IPS-11a (cell line): ENCODE data around the gene MAIP1.

Source experiments
- H3K4me3 ChIP-seq: one replicate; pipeline ENCODE4 v1.5.1; 2013; ENCODE audit warnings: low read depth, low read length, control low read depth

MAIP1 gene

DNA sequence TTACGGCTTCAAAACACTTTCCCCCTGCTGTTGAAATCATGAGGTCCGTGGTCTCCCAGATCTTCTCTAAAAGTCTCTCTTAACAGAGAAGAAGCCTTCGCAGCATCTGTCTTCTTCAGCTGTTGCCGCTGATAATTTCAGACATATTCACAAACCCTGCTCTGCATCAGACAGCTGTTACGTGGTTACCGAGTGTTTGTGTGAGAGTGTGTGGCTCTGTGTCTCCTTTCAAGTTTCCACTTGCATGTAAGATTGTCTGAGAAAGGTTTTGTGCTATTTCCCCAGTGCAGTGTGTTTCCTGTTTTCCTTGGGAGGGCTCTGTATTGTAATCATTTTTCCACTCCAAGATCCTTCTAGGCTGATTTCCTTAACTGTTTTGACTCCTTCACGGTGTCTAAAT is 32.8 kb downstream of the MAIP1 start:
- no peak overlapping the region for H3K4me3 ChIP-seq

DNA sequence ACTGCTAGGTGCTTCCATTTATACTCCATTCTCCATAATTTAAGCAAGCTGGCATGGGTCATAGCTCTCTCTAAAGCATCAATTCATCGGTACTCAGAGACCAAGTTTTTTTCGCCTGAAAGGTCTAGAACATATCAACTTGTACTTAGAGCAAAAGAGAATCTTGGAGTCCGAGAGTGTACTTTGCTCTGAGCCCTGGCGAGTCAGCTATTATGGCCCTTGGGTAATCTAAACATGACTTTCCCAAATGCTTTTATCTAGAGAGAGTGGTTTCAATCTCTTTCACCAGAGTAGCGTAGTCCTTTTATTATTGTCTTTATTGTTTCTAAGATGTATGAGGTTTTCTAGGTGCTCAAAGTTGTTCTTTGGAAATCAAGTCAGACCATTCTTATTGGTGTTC is 34.4 kb downstream of the MAIP1 start:
- H3K4me3 ChIP-seq, result no peak overlapping the region

DNA sequence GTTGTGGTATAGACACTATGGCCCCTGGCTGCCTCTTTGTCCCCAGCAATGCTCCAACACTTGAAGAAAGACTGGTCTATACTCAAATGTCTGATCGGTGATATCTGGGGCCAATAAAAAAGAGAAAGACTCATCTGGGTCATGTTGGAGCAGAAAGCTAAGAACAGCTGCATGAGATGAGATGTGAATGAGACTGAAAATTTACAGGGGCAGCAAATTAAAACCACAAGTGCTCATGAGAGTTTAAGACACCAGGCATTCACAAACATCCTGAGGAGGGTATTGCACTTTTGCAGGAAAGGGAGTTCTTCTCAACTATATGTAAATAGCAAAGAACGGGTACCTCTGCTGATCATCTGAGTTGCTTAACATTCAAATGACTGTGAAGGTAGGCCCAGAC is 36.3 kb downstream of the MAIP1 start:
- H3K4me3 ChIP-seq, result no peak overlapping the region

DNA sequence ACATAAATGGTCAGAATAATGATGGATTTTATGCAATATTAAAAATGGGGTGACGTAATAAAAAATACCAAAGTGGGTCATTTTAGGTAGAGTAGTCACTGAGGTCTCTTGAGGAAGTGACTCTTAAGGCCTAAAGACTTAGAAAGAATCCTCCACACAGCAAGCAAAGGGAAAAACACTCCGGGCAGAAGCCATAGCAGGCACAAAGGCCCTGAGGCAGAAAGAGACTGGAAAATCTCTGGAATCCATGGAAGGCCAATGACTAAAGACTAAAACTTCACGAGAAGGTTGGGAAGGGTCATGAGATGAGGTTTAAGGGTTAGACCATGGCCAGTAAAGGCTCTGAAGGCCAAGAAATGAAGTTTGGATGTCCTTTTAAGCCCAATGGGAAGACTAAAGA is 36.9 kb downstream of the MAIP1 start:
- H3K4me3 ChIP-seq, result no peak overlapping the region

DNA sequence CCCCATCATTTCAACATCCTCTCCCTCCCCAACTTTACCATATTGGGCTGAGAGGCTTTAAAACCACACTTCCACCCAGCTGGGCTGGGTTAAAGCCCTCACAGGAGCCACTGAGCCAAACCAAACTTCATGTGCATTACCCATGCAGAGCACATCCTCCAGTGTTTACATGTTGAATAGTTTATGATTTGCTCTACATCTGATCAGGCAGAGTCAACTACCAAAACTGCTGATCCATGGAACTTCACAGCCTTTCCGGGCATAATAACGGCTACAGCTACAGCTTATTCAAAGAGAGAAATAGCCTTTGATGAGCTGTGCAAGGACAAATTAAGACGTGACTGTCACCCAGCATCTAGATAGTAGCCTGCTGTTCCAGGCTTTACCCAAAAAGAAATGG is 39.0 kb downstream of the MAIP1 start:
- no peak overlapping the region for H3K4me3 ChIP-seq

DNA sequence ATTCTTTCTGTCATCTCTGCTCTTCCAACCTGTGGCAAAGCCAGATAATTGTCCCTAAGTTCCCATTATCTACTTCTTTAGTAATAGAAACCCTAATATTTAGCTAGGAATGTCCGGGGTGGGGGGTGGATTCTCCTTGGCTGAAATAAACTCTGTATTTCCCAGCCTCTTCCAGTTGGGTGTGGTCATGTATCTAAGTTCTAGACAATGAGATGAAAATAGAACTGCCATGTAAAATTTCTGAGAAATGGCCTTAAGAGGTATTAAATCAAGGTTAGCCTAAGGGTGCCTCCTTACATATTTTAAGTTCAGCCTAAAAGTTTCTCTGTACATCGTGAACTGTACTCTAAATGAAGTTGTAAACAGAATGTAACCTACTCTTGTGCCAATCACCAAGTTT is 39.5 kb downstream of the MAIP1 start:
- no peak overlapping the region for H3K4me3 ChIP-seq

DNA sequence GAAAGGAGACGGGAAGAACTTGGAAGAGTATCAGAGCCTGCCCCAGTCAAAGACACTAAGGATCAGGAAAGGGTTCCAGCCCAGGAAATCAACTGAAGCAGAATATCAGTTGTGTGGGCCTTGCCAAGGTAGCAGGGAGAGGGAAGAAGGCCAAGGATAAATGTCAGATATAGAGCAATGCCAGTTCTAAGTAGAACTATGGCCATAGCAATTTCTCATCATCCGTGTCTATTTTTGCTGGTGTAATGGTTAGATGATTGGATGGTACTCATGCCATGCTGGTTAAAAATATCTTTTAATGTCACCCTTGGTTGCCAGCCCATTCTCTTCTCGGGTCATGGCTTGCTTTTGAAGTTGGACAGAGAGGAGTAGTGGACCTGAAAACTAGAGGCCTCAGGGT is 41.9 kb downstream of the MAIP1 start:
- no peak overlapping the region for H3K4me3 ChIP-seq

DNA sequence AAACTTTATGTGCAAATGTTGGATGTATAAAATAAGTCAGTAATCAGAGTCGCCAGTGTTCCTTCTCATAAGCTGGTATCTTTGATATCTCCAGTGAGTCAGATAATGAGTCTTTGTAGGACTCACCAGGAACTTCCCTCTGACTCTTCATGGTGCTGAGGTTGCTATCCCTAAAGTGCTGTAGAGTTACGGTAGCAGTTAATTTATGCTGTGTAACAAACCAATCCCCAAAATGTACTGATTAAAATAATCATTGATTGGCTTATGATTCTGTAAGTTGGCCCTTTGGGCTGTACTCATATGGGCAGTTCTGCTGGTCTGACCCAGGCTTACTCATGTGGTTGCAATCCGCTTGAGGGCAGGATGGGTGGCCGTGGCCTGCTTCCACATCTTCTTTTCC is 43.8 kb downstream of the MAIP1 start:
- no peak overlapping the region for H3K4me3 ChIP-seq

DNA sequence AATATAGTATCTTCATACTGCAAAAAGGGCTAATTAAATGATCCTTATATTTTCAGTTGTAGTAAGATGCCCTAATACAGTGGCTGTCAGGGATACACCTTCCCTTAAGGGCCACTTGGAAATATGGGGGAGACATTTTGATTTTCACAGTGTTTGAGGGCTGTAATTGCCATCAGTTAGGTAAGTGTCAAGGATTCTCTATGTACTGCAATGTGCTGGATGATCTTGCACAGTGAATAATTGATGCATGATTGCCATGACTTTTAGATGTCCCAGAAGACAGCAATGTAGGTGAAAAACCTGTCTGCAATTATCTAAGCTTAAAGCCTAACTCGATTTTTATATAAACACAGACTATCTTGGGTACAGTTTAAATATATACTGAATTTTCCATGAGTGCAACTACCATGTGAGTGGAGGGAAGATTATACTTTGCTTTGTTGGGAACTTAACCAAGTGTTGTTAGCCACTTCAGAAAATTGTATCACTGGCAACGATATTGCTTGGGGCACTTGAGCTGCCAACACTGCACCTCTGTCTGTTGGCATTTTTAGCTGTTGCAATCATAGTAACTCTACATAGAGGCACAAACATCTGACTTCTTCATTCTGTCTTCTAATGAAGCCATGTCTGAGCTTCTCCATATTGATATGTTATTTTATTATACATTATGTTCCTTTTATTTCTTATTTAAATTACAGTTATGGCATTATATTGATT is 45.2 kb downstream of the MAIP1 start:
- no peak overlapping the region for H3K4me3 ChIP-seq

DNA sequence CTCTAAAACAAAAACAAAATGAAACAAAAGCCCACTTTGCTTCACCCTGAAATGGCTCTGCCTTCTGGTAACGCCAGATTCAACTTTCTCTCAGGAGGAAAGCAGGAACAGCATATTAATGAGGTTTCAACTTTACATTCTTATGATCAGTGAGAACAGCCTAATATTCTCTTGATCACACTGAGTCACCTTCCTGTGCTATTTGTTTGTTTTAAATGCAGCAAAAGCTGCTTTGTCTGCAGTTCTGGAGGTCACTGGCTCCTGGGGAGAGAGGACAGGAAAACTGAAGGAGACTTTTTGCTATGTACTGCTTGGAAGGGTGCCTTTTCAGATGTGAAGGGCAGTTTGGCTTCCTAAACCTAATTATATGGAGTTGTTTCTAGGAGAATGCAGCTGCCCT is 48.1 kb downstream of the MAIP1 start:
- no peak overlapping the region for H3K4me3 ChIP-seq

DNA sequence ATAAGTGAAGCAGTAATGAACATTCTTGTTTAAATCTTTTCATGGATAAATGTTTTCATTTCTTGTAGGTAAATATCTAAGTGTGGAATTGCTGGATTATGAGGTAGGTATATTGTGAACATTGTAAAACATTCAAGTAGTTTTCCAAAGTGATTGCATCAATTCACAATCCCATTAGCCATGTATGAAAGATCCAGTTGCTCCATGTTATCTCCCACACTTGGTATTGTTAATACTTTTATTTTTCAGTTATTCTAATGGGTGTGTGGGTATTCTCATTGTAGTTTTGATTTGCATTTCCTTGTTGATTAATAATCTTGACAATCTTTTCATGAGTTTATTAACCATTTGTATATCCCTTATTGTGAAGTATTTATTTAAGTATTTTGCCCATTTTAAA is 50.3 kb downstream of the MAIP1 start:
- no peak overlapping the region for H3K4me3 ChIP-seq

DNA sequence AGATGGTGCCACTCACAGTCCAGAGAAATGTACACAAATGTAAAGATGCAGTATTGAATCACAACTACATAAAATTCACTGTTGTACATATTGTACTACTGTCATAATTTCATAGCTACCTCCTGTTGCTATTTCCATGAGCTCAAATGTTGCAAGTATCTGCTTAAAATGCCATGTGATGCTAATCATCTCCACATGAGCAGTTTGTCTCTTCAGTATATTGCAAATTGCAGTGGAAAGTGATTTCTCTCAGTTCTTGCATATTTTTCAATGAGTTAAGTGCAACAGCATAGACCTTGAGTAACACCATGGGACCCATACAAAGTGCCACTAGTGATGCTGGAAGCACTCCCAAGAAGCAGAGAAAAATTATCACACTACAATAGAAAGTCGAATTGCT is 51.9 kb downstream of the MAIP1 start:
- no peak overlapping the region for H3K4me3 ChIP-seq

DNA sequence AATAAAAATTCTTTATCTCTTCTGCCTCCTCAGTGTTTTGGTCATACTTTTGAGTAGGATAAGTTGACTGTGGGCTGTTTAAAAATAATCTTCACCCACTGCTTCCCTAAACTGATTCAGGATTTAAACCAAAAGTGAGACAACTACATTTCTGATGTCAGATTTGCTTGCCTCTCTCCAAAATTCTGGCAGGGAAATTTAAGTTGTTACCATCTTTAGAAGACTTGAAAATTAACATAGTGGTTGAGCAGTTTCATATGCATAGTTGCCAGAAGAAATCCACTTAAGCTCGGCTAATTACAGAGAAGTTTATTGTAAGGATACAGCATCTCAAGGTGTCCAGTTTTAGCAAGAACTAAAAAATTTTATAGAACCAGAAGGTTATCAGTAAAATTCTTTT is 57.0 kb downstream of the MAIP1 start:
- H3K4me3 ChIP-seq, result no peak overlapping the region
